Neural crest cell (in vitro differentiated cells): Measurements from ENCODE around the gene PTPRF. TPM values are rescaled to one million over a fixed set of nuclear protein-coding genes. Genes with fewer than 3 reads are reported as not detected.

Experiments used
- DNase-seq: peaks from one replicate; pipeline ENCODE4 v3.0.0; 2021; ENCODE audit warnings: low read depth, mixed read lengths, low spot score
- H3K27ac Mint-ChIP-seq: one replicate; pipeline ENCODE4 v1.8.0; 2021; ENCODE audit warnings: mild to moderate bottlenecking, mixed read lengths; ENCODE audit not compliant: unreplicated experiment
- H3K27me3 Mint-ChIP-seq: 2 replicates; pipeline ENCODE4 v1.8.0; 2021; ENCODE audit warnings: low read depth, mild to moderate bottlenecking, mixed read lengths
- H3K36me3 Mint-ChIP-seq: 2 replicates; pipeline ENCODE4 v1.8.0; 2021; ENCODE audit warnings: low read depth, mild to moderate bottlenecking, mixed read lengths
- H3K4me1 Mint-ChIP-seq: 2 replicates; pipeline ENCODE4 v1.8.0; 2021; ENCODE audit warnings: mixed read lengths
- H3K4me3 Mint-ChIP-seq: one replicate; pipeline ENCODE4 v1.8.0; 2021; ENCODE audit warnings: mild to moderate bottlenecking, mixed read lengths
- H3K9me3 Mint-ChIP-seq: 2 replicates; pipeline ENCODE4 v1.8.0; 2021; ENCODE audit warnings: mixed read lengths
- CTCF ChIP-seq: fragments of 200-600 bp; sonication (generic); conservative IDR thresholded peaks from 2 replicates; pipeline ENCODE4 v1.5.0; 2021; ENCODE audit warnings: antibody characterized with exemption, mild to moderate bottlenecking
- total RNA-seq: library from RNA; stranded (reverse); gene quantifications from 2 replicates; pipeline ENCODE4 v1.2.1, GENCODE V29; 2021

PTPRF gene
- total RNA-seq, 1 donor from 2014 or later, result 125 TPM

GRCh38 chr1:43513471-43514173 lies 17.1 kb upstream of the PTPRF start:
- peaks cover 2% of the 10 kb centered on the region for H3K9me3 Mint-ChIP-seq
- H3K27me3 Mint-ChIP-seq, result no peaks in the 10 kb centered on the region
- no peak for TF ChIP-seq CTCF
- no peaks in the 10 kb centered on the region for H3K4me1 Mint-ChIP-seq
- H3K4me3 Mint-ChIP-seq, result no peak overlapping the region
- H3K27ac Mint-ChIP-seq, result no peak overlapping the region
- H3K36me3 Mint-ChIP-seq, result no peaks in the 10 kb centered on the region
- DNase-seq, result no peak

GRCh38 chr1:43518935-43519686 lies 11.6 kb upstream of the PTPRF start:
- Mint-ChIP-seq H3K36me3 (no peaks in the 10 kb centered on the region), H3K27me3 (peaks cover 25% of the 10 kb centered on the region), H3K27ac (no peak overlapping the region), H3K9me3 (peaks cover 3% of the 10 kb centered on the region), H3K4me1 (no peaks in the 10 kb centered on the region), H3K4me3 (no peak overlapping the region)
- DNase-seq, result no peak
- TF ChIP-seq CTCF, result no peak

GRCh38 chr1:43520100-43520778 lies 10.4 kb upstream of the PTPRF start:
- H3K4me3 Mint-ChIP-seq, result no peak overlapping the region
- H3K27ac Mint-ChIP-seq, result no peak overlapping the region
- H3K27me3 Mint-ChIP-seq, result peaks cover 25% of the 10 kb centered on the region
- no peaks in the 10 kb centered on the region for H3K4me1 Mint-ChIP-seq
- H3K9me3 Mint-ChIP-seq, result peaks cover 3% of the 10 kb centered on the region
- DNase-seq, result no peak
- H3K36me3 Mint-ChIP-seq, result no peaks in the 10 kb centered on the region
- TF ChIP-seq CTCF, result no peak

GRCh38 chr1:43521078-43521477 lies 9.6 kb upstream of the PTPRF start:
- H3K4me1 Mint-ChIP-seq, result no peaks in the 10 kb centered on the region
- no peak overlapping the region for H3K27ac Mint-ChIP-seq
- H3K4me3 Mint-ChIP-seq, result no peak overlapping the region
- H3K36me3 Mint-ChIP-seq, result no peaks in the 10 kb centered on the region
- TF ChIP-seq CTCF, result no peak
- peaks cover 3% of the 10 kb centered on the region for H3K9me3 Mint-ChIP-seq
- no peak for DNase-seq
- H3K27me3 Mint-ChIP-seq, result peaks cover 25% of the 10 kb centered on the region

- no peak for DNase-seq
- Mint-ChIP-seq H3K36me3 (no peaks in the 10 kb centered on the region), H3K27me3 (peaks cover 25% of the 10 kb centered on the region), H3K4me3 (no peak overlapping the region), H3K27ac (no peak overlapping the region), H3K9me3 (peaks cover 3% of the 10 kb centered on the region), H3K4me1 (no peaks in the 10 kb centered on the region)
- no peak for TF ChIP-seq CTCF
These were observed 8.9 kb upstream of the PTPRF start for GRCh38 chr1:43521756-43522155.
